GM19035 (cell line): ENCODE data around the gene MAGI1.

Experiments used
- ATAC-seq: cut with Tn5 transposase; IDR thresholded peaks from one replicate; pipeline ENCODE4 v1.9.1; 2021; ENCODE audit not compliant: unreplicated experiment

MAGI1 gene

GRCh38 chr3:65445573-65446169 lies 593.0 kb downstream of the MAGI1 start:
- ATAC-seq: no peak

- no peak for ATAC-seq
Measured at GRCh38 chr3:65444447-65444815, 594.3 kb downstream of the MAGI1 start.

GRCh38 chr3:65443739-65444446 lies 594.8 kb downstream of the MAGI1 start:
- ATAC-seq: no peak

DNA sequence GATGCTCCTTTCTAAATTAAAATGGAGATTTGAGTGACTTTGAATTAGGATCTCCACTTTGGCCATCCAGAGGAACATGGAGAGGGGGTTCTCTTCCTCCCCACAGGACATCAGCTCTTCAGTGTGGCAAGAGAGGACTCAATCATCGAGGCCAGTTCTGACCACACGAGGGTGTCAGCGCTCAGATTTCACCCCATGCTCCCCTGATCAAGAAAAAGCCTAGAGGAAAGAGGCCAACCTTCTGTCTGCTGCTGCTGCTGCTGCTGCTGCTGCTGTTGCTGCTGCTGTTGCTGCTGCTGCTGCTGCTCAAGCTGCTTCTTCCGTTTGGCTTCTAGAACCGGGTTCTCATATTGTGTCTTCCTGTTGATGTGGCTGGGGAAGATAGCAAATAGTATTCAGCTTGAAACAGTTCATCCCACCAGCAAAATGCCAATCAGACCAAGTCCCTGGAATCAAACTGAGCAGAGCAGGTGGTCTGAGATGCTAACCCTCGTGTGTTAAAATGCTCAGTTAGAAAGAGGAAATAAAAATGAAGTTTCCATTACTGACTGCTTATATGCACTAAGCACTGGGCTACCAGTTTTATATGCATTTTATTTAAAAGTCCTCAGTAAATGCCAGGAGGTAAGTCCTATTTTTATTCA lies 599.0 kb downstream of the MAGI1 start:
- ATAC-seq: no peak

GRCh38 chr3:65438612-65439011 lies 600.1 kb downstream of the MAGI1 start:
- ATAC-seq: no peak

- no peak for ATAC-seq
Measured at GRCh38 chr3:65438096-65438495, 600.6 kb downstream of the MAGI1 start.

DNA sequence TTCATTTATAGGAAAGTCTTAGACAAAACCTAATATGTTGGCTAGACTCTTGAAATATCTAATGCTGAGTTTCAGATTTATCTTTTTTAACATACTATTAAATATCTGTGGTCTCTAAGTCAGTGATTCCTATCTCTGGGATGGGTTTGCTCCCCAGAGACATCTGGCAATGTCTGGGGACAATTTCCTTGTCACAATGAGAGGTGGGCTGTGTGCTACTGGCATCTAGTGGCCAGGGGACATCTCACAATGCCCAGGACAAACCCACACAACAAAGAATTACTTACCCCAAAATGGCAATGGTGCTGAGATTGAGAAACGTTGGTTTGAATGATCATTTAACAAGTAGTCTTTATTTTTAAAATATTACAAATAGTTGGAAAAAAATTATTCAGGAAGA lies 602.1 kb downstream of the MAGI1 start:
- ATAC-seq: no peak

DNA sequence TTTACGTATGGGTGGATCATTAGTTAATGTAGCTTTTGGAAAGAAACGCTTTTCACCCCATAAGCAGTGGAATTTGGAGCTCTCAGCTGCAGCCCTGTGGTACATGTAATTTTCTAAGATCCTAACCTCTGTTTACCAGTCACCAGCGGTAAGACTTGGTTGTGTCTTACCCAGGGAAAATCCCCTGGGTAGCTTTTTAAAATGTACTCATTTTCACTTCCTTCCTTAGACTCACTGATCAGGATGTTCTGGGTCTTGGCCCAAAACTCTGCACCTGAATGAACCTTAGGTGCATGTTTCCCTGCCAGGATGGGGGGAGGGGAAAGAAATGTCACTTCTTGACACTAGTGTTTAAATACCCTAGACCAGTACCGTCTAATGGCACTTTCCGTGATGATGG lies 605.2 kb downstream of the MAGI1 start:
- no peak for ATAC-seq

- ATAC-seq: no peak
Measured at GRCh38 chr3:65432388-65433003, 606.2 kb downstream of the MAGI1 start.

- no peak for ATAC-seq
Measured at GRCh38 chr3:65425880-65426279, 612.8 kb downstream of the MAGI1 start.

- ATAC-seq: no peak
Measured at GRCh38 chr3:65422154-65422553, 616.6 kb downstream of the MAGI1 start.

- no peak for ATAC-seq
Measured at GRCh38 chr3:65419233-65419632, 619.5 kb downstream of the MAGI1 start.

- no peak for ATAC-seq
Measured at GRCh38 chr3:65413891-65414290, 624.8 kb downstream of the MAGI1 start.

GRCh38 chr3:65412588-65412987 lies 626.1 kb downstream of the MAGI1 start:
- no peak for ATAC-seq

DNA sequence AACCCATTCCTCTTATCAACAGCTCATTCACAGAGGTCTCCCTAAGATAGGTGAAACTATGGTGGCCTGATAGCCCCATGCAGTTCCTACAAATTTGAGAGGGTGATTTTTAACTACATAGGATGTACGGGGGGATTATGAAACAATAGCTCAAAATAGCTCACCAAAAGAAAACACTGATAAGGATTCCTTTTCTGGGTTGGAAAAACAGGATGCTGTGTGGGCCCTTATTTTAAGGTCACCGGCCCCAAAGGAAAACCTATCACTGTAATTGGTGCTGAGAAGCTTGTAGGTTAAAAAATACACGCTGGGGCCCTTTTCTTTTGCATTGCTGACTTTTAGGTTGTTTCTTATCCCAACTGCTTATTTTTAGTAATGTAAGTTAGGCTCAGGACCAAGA lies 627.4 kb downstream of the MAGI1 start:
- no peak for ATAC-seq

DNA sequence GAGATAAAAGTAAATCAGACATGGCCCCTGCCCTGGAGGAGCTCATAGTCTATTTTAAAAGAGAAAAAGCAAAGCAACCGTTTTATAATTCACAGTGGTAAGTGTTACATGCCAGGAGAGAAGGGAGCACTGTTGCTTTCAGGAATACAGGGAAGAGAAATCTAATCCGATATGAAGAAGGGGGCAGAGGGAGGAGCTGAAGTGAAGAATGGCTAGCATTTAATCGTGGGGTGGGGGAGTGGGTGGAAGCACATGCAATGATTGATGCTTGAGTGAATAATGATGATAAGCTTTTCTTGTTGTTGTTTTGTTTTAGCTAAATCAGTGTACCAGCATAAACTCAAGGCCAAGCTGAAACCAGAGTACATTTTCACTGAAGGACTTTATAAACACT lies 629.5 kb downstream of the MAGI1 start:
- no peak for ATAC-seq

GRCh38 chr3:65408531-65409175 lies 630.1 kb downstream of the MAGI1 start:
- ATAC-seq: no peak

DNA sequence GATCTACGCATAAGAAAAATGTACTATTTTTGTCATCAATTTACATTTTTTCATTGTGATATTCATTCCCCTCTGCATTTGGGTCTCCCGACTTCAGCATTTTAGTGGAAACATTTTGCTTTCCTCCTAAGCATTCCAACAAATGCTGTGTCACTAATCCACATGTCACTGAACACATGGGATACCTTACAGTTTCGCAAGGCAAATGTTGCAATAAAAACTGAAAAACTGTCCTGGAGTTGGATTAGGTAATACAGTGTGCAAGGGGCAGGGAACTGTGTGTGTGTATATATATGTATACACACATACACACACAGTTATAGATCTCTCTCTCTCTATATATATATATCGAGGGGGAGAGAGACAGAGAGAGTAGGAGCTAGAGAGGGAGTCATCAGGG lies 632.2 kb downstream of the MAGI1 start:
- no peak for ATAC-seq

- no peak for ATAC-seq
Measured at GRCh38 chr3:65402597-65402996, 636.1 kb downstream of the MAGI1 start.

DNA sequence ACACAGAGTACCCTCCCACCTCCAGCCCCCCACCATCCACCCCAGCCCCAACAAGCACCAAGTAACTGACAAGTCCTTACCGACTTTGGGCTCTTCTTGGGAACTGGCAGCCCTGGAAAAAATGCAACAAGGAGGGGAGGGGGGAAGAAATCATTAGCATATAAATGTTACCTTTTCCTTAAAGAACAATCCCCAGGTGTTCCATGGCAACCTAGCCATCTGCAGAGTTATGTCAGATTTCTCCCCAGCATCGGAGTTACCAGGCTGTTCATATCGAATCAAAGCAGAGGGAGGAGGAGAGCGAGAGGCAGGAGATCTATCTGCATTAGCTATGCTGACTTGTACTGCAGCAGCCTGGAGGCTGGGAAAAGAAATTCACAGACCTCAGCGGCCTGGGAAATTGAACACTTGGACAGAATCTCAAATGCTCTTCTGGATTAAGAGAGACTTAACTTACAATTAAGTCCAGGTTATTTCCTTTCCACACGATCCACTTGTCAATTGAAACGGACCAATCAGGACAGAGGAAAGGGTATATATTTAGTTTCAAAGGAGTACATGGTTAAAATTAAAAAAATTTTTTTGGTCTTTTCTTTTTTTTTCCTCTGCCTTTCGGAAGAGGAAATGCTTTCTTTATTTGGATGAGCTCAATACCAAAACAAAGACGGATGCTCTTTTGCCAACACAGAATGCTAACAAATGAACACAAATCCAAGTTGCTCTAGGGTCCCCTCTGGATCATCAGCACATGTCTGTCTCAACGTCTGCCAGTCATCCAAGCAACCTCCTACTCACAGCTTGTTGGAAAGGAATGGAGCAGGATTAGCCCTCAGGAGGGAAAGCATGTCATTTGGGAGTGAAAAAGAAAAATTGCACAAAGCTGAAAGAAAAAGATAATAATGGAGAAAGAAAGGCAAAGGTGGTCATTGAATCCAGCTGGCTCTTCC lies 637.1 kb downstream of the MAGI1 start:
- ATAC-seq: no peak
